GM06990 (cell line): ENCODE data around the gene SIRT6.

Experiments used
- DNase-seq: peaks from one replicate; pipeline ENCODE4 v3.0.0-alpha.2; 2011; ENCODE audit not compliant: insufficient read length; ENCODE audit errors: extremely low read depth
- H3K27me3 ChIP-seq: replicated peaks from 2 replicates; pipeline ENCODE4 v1.6.0; 2011; ENCODE audit warnings: low read length; ENCODE audit not compliant: control insufficient read depth, insufficient read depth
- H3K36me3 ChIP-seq: 2 replicates; pipeline ENCODE4 v1.5.1; 2011; ENCODE audit warnings: low read length; ENCODE audit not compliant: control insufficient read depth, insufficient read depth
- H3K4me3 ChIP-seq: replicated peaks from 2 replicates; pipeline ENCODE4 v1.5.1; 2011; ENCODE audit warnings: low read depth, mild to moderate bottlenecking, control low read depth, low read length
- CTCF ChIP-seq: IDR thresholded peaks from 2 replicates; pipeline ENCODE4 v1.5.1; 2011; ENCODE audit warnings: low read length, control low read depth, mild to moderate bottlenecking, inconsistent platforms; ENCODE audit not compliant: insufficient read depth, poor library complexity, severe bottlenecking

The SIRT6 gene

GRCh38 chr19:4174213-4174894 lies 8.0 kb downstream of the SIRT6 start:
- no peak for TF ChIP-seq CTCF
- no peak overlapping the region for H3K4me3 ChIP-seq
- no peaks in the 10 kb centered on the region; the same call in 1 of the 2 replicates for H3K27me3 ChIP-seq
- H3K36me3 ChIP-seq = peaks cover 5% of the 10 kb centered on the region
- DNase-seq = no peak

GRCh38 chr19:4173479-4174212 lies 8.7 kb downstream of the SIRT6 start:
- no peak for TF ChIP-seq CTCF
- H3K36me3 ChIP-seq = peaks cover 2% of the 10 kb centered on the region
- DNase-seq = no peak
- H3K27me3 ChIP-seq = no peaks in the 10 kb centered on the region; the same call in 1 of the 2 replicates
- no peak overlapping the region for H3K4me3 ChIP-seq

- TF ChIP-seq CTCF = no peak
- peaks cover 2% of the 10 kb centered on the region for H3K36me3 ChIP-seq
- DNase-seq = no peak
- H3K4me3 ChIP-seq = no peak overlapping the region
- H3K27me3 ChIP-seq = no peaks in the 10 kb centered on the region; the same call in 1 of the 2 replicates
Observed at GRCh38 chr19:4172861-4173473, 9.4 kb downstream of the SIRT6 start.

GRCh38 chr19:4171676-4172075 lies 10.7 kb downstream of the SIRT6 start:
- Histone ChIP-seq H3K27me3 (no peaks in the 10 kb centered on the region; the same call in 1 of the 2 replicates), H3K36me3 (no peaks in the 10 kb centered on the region; the same call in none of the 2 replicates), H3K4me3 (no peak overlapping the region)
- DNase-seq = no peak
- no peak for TF ChIP-seq CTCF

- DNase-seq = no peak
- no peak for TF ChIP-seq CTCF
- Histone ChIP-seq H3K27me3 (no peaks in the 10 kb centered on the region; the same call in 1 of the 2 replicates), H3K4me3 (no peak overlapping the region), H3K36me3 (no peaks in the 10 kb centered on the region)
Observed at GRCh38 chr19:4164262-4164661, 18.1 kb downstream of the SIRT6 start.
